K562 (cell line): ENCODE results near the gene DPY19L1. TPM values are rescaled to one million over a fixed set of nuclear protein-coding genes. Genes with fewer than 3 reads are reported as not detected.
"Not testable (repeated sequence)": the region's sequence is repeated elsewhere in the genome, so short reads cannot be mapped to it uniquely, and the experiment has no call there.

Experiments
- ATAC-seq: fragments of 200-7000 bp; cut with Tn5 transposase; 3 replicates; pipeline ENCODE4 v1.9.1; 2020; ENCODE audit warnings: moderate library complexity
- BruUV-seq: library from RNA; stranded (reverse); fragments of 400-500 nt; replicated peaks from 2 replicates; lab custom pipeline; 2021; lab: Mats Ljungman, UMichigan
- CTCF ChIA-PET: fragments of 300-600 bp; formaldehyde crosslinking; extraction: SDS; loops from one replicate; lab custom pipeline; 2021; ENCODE audit warnings: low intra/inter-chr PET ratio; lab: Yijun Ruan, JAX
- POLR2A ChIA-PET: fragments of 300-600, 350-650 bp; sonication (Branson Sonifier 250); formaldehyde crosslinking; extraction: SDS; loops from one replicate; lab custom pipeline; 2021; ENCODE audit warnings: antibody characterized with exemption, inconsistent platforms; lab: Yijun Ruan, JAX
- DNase-seq, 4 experiments: peaks; one replicate each; pipeline versions ENCODE4 v3.0.0 to v3.0.0-alpha.2; 2011 to 2018; ENCODE audit warnings: low spot score in 3 of 4, mixed read lengths in 3 of 4; ENCODE audit errors: extremely low read depth in 1 of 4
- FAIRE-seq: peaks from 2 replicates; lab custom pipeline; 2011; peaks lifted over from hg19 to GRCh38; lab: Jason Lieb, UNC
- H2AFZ ChIP-seq: 2 replicates; pipeline ENCODE4 v1.6.0; 2011; ENCODE audit warnings: low read depth, low read length, control low read depth, inconsistent platforms
- H3K27ac ChIP-seq: fragments of 200-600 bp; 3 replicates; pipeline ENCODE4 v1.8.0; 2011; ENCODE audit warnings: low read depth, mild to moderate bottlenecking, control low read depth, inconsistent platforms, low read length, moderate library complexity, mixed read lengths; ENCODE audit errors: extremely low read depth
- H3K27me3 ChIP-seq, 2 experiments: fragments of 300-600 bp in 1 of 2; 2 replicates in 1 of 2; 3 replicates in 1 of 2; pipeline versions ENCODE4 v1.6.0 to v1.8.0; 2011; ENCODE audit warnings: inconsistent platforms in 2 of 2, low read length in 2 of 2, mild to moderate bottlenecking in 1 of 2, mixed read lengths in 1 of 2, moderate library complexity in 1 of 2; ENCODE audit not compliant: control insufficient read depth in 2 of 2, insufficient read depth in 2 of 2
- H3K36me3 ChIP-seq: fragments of 300-600 bp; 3 replicates; pipeline ENCODE4 v1.8.0; 2011; ENCODE audit warnings: mild to moderate bottlenecking, low read length, inconsistent platforms; ENCODE audit not compliant: control insufficient read depth, insufficient read depth
- H3K4me1 ChIP-seq, 2 experiments: fragments of 200-600 bp in 1 of 2; replicated peaks in 1 of 2; 2 replicates in 1 of 2; 3 replicates in 1 of 2; pipeline versions ENCODE4 v1.5.1 to v1.8.0; 2011; ENCODE audit warnings: inconsistent platforms in 2 of 2, low read length in 2 of 2, mild to moderate bottlenecking in 1 of 2, mixed read lengths in 1 of 2, moderate library complexity in 1 of 2; ENCODE audit not compliant: control insufficient read depth in 2 of 2, insufficient read depth in 2 of 2
- H3K4me2 ChIP-seq: 2 replicates; pipeline ENCODE4 v1.6.1; 2011; ENCODE audit warnings: low read length, control low read depth, inconsistent platforms, mixed read lengths; ENCODE audit not compliant: insufficient read depth
- H3K4me3 ChIP-seq: fragments of 200-600 bp; sonication (generic), shearing (Covaris generic); 2 replicates; pipeline ENCODE4 v1.5.1; 2016; ENCODE audit warnings: control low read depth, inconsistent platforms
- H3K79me2 ChIP-seq: fragments of 200-600 bp; 3 replicates; pipeline ENCODE4 v1.8.0; 2011; ENCODE audit warnings: low read length, inconsistent platforms; ENCODE audit not compliant: control insufficient read depth, insufficient read depth
- H3K9ac ChIP-seq, 2 experiments: 2 replicates each; pipeline versions ENCODE4 v1.6.0 to v1.6.1; 2011; ENCODE audit warnings: low read depth in 2 of 2, low read length in 2 of 2, control low read depth in 1 of 2, inconsistent platforms in 1 of 2, mild to moderate bottlenecking in 1 of 2, mixed read lengths in 1 of 2; ENCODE audit not compliant: insufficient read depth in 1 of 2
- H3K9me1 ChIP-seq: one replicate; pipeline ENCODE4 v1.6.0; 2011; ENCODE audit warnings: inconsistent platforms, mild to moderate bottlenecking, low read length, moderate library complexity; ENCODE audit not compliant: control insufficient read depth, insufficient read depth
- H3K9me3 ChIP-seq: replicated peaks from 2 replicates; pipeline ENCODE4 v1.5.1; 2011; ENCODE audit warnings: low read depth, low read length, inconsistent platforms; ENCODE audit not compliant: control insufficient read depth, insufficient read depth
- H4K20me1 ChIP-seq: replicated peaks from 2 replicates; pipeline ENCODE4 v1.6.1; 2011; ENCODE audit warnings: low read length, inconsistent platforms, mixed read lengths; ENCODE audit not compliant: control insufficient read depth, insufficient read depth
- CBFA2T3 ChIP-seq: fragments of 450-650 bp; IDR thresholded peaks from 2 replicates; pipeline ENCODE4 v1.6.1; 2017
- EP300 ChIP-seq: IDR thresholded peaks from 2 replicates; pipeline ENCODE4 v1.6.1; 2012; ENCODE audit warnings: low read length, improper control_type of control experiment
- FOXK1 ChIP-seq: sonication (generic); formaldehyde crosslinking; IDR thresholded peaks from 2 replicates; pipeline ENCODE4 v1.8.0; 2022; ENCODE audit warnings: missing genetic modification reagents, mild to moderate bottlenecking, borderline replicate concordance
- FOXK2 ChIP-seq, 2 experiments: fragments of 450-650 bp; IDR thresholded peaks in 1 of 2; conservative IDR thresholded peaks in 1 of 2; 2 replicates each; pipeline ENCODE4 v1.6.1; 2016; ENCODE audit warnings: low read depth in 2 of 2, mild to moderate bottlenecking in 1 of 2
- KDM1A ChIP-seq, 2 experiments: fragments of 450-650 bp; IDR thresholded peaks; 2 replicates each; pipeline ENCODE4 v1.6.1; 2016; ENCODE audit warnings: mild to moderate bottlenecking in 2 of 2
- KLF13 ChIP-seq: fragments of 450-650 bp; IDR thresholded peaks from 2 replicates; pipeline ENCODE4 v1.6.1; 2016; ENCODE audit warnings: missing genetic modification characterization, low read depth, mild to moderate bottlenecking, missing compliant biosample characterization, moderate library complexity, borderline replicate concordance
- MAFG ChIP-seq: fragments of 450-650 bp; conservative IDR thresholded peaks from 2 replicates; pipeline ENCODE4 v1.6.1; 2016; ENCODE audit warnings: missing genetic modification characterization, missing compliant biosample characterization
- NCOR1 ChIP-seq: fragments of 450-650 bp; IDR thresholded peaks from 2 replicates; pipeline ENCODE4 v1.6.1; 2016; ENCODE audit warnings: mild to moderate bottlenecking, moderate library complexity
- NFE2 ChIP-seq: IDR thresholded peaks from 2 replicates; pipeline ENCODE4 v1.6.1; 2014; ENCODE audit warnings: antibody characterized with exemption, low read depth
- RCOR1 ChIP-seq, 2 experiments: IDR thresholded peaks; 2 replicates each; pipeline ENCODE4 v1.6.1; 2012; ENCODE audit warnings: low read depth in 2 of 2, low read length in 2 of 2, borderline replicate concordance in 1 of 2, improper control_type of control experiment in 1 of 2
- SIX5 ChIP-seq, 2 experiments: IDR thresholded peaks; 2 replicates each; pipeline ENCODE4 v1.6.1; 2011; ENCODE audit warnings: low read length in 2 of 2, borderline replicate concordance in 1 of 2, low read depth in 1 of 2, mild to moderate bottlenecking in 1 of 2, moderate library complexity in 1 of 2; ENCODE audit not compliant: insufficient read depth in 1 of 2
- SLC30A9 ChIP-seq: fragments of 250-450 bp; sonication (Bioruptor Pico); IDR thresholded peaks from 2 replicates; pipeline ENCODE4 v1.8.0; 2022; ENCODE audit warnings: mild to moderate bottlenecking, moderate library complexity
- ZNF316 ChIP-seq: fragments of 450-650 bp; IDR thresholded peaks from 2 replicates; pipeline ENCODE4 v1.6.1; 2016
- WGBS: fragments of 100-300 bp; shearing (Covaris generic); methylation state at CpG from one replicate; pipeline ENCODE4 v1.1.6; 2016; ENCODE audit warnings: low coverage, mixed read lengths; ENCODE audit not compliant: insufficient coverage; ENCODE audit errors: missing lambda C conversion rate; 5-methylcytosine and 5-hydroxymethylcytosine counted together
- in situ Hi-C: fragments of 300-500 bp; cut with MboI; formaldehyde crosslinking; loops from 4 replicates; pipeline ENCODE4 v1.15.0; 2018; ENCODE audit warnings: inconsistent platforms, mixed read lengths
- intact Hi-C: fragments of 100-400 bp; cut with micrococcal nuclease; formaldehyde crosslinking; loops from 2 replicates; pipeline ENCODE4 v1.14.2; 2022
- polyA plus RNA-seq, 8 experiments: library from polyadenylated mRNA; depleted of rRNA in 4 of 8; stranded (reverse) in 5 of 8; unstranded in 3 of 8; fragments of >200 nt; fragmentation: Nextera tagmentation in 2 of 8; fragmentation: Illumina TruSeq in 1 of 8; extraction: Ambion mirVana in 2 of 8; extraction: Trizol in 1 of 8; gene quantifications; 2 replicates each; pipeline versions ENCODE4 v1.2.1 to v1.2.3, GENCODE V29; 2011 to 2014; ENCODE audit warnings: inconsistent platforms in 1 of 8, missing spikeins in 1 of 8
- total RNA-seq, 7 experiments: library from RNA; depleted of rRNA in 6 of 7; stranded (reverse); fragments of >200 nt in 6 of 7; fragmentation: Illumina TruSeq in 2 of 7; extraction: Trizol in 2 of 7; gene quantifications; 2 replicates each; pipeline versions ENCODE4 v1.2.1 to v1.2.3, GENCODE V29; 2011 to 2021; ENCODE audit warnings: low replicate concordance in 1 of 7

The DPY19L1 gene
- total and polyA plus RNA-seq, 9 of the 15 experiments (the other 6 are each of a cell fraction or from before 2014, with no cell fraction given): 4.0 to 34.3 (median 22.1) TPM

GRCh38 chr7:34984140-34984539, 53.1 kb downstream of the DPY19L1 start:
- POLR2A ChIA-PET, H2AFZ ChIP-seq: not testable (repeated sequence)
- TF ChIP-seq NFE2 (peak; percentile 38), ZNF316 (0 out of 2 replicates have a peak, but pooled peaks have one; percentile 2), MAFG (peak; percentile 41)
- TF ChIP-seq, all 486 proteins: peak for 3; not testable (repeated sequence) for 483
- ATAC-seq, H3K4me1 ChIP-seq, CTCF ChIA-PET, H3K27ac ChIP-seq, DNase-seq, H3K4me3 ChIP-seq, H3K27me3 ChIP-seq, H3K36me3 ChIP-seq, H3K9me1 ChIP-seq, in situ Hi-C loops, intact Hi-C loops, H3K4me2 ChIP-seq, H3K9ac ChIP-seq, H4K20me1 ChIP-seq, H3K9me3 ChIP-seq, H3K79me2 ChIP-seq, BruUV-seq: not testable (repeated sequence)
- WGBS: 84% methylated on average over 4 of the region's 4 CpGs
- FAIRE-seq: peak; percentile 46

GRCh38 chr7:34982371-34983019, 54.8 kb downstream of the DPY19L1 start:
- in situ Hi-C loops: no loop called here
- intact Hi-C loops: no loop called here
- no peaks in the 10 kb centered on the region for H3K9me3 ChIP-seq
- H3K36me3 ChIP-seq: no peaks in the 10 kb centered on the region
- H3K4me3 ChIP-seq: no peak overlapping the region
- peak; percentile 9; the same call in 1 of the 2 replicates for TF ChIP-seq NCOR1
- no peak for TF ChIP-seq SIX5 (IDR thresholded peaks at IDR 0.05; ENCODE audit: borderline replicate concordance in 1 of 2, insufficient read depth in 1 of 2, low read depth in 1 of 2, low read length in 2 of 2)
- TF ChIP-seq KLF13 (tag): no peak
- TF ChIP-seq EP300: 0 out of 2 replicates have a peak, but pooled peaks have one; percentile 28
- peak; percentile 42 to 46; a peak in 2 of 4 replicates for TF ChIP-seq KDM1A (IDR thresholded peaks at IDR 0.05)
- TF ChIP-seq FOXK2 (conservative IDR thresholded peaks at IDR 0.05 in 1 of 2, IDR thresholded peaks at IDR 0.05 in 1 of 2; ENCODE audit: low read depth in 2 of 2): no peak
- peak in 1 of 2 experiments; percentile 56; a peak in 2 of 4 replicates for TF ChIP-seq RCOR1 (IDR thresholded peaks at IDR 0.05; ENCODE audit: borderline replicate concordance in 1 of 2, low read depth in 2 of 2, low read length in 2 of 2)
- TF ChIP-seq CBFA2T3: peak; percentile 47
- no peak for TF ChIP-seq FOXK1 (CRISPR knock-in tag)
- no peak for TF ChIP-seq SLC30A9 (CRISPR knock-in tag)
- ATAC-seq (no peak), FAIRE-seq (no peak), DNase-seq (peak in 1 of 4 experiments; percentile 18)
- no peaks in the 10 kb centered on the region for H4K20me1 ChIP-seq
- BruUV-seq: no TSS peak
- H3K4me1 ChIP-seq: peaks cover 0 to 6% of the 10 kb centered on the region in 2 experiments; a peak in 2 of 5 replicates
- H3K4me2 ChIP-seq: no peak overlapping the region
- H3K27ac ChIP-seq: no peak overlapping the region
- no peaks in the 10 kb centered on the region for H3K27me3 ChIP-seq
- no peaks in the 10 kb centered on the region for H3K79me2 ChIP-seq
- CTCF ChIA-PET: no interaction called here
- no peaks in the 10 kb centered on the region for H3K9me1 ChIP-seq
- no peak overlapping the region for H3K9ac ChIP-seq
- POLR2A ChIA-PET: no interaction called here
- WGBS: 34% methylated on average over 3 of the region's 3 CpGs
- no peak overlapping the region for H2AFZ ChIP-seq
